Esophagus muscularis mucosa (tissue), 3 donors: ENCODE results near the gene CRBN.

Experiments
- POLR2A ChIP-seq: fragments of 450-650 bp; IDR thresholded peaks from one replicate; pipeline ENCODE4 v1.6.1; 2017; ENCODE audit warnings: antibody characterized with exemption, moderate library complexity, mild to moderate bottlenecking, low read depth
- POLR2AphosphoS5 ChIP-seq, 2 donors: sonication (generic); formaldehyde crosslinking; IDR thresholded peaks; one replicate each; pipeline ENCODE4 v1.6.1; 2017; ENCODE audit warnings: antibody characterized with exemption in 2 of 2
- TF ChIP-seq, protein P1 (sequence below), 3 experiments: fragments of 200-600 bp in 2 of 3; fragments of 450-650 bp in 1 of 3; sonication (generic) in 2 of 3; IDR thresholded peaks; one replicate each; pipeline ENCODE4 v1.5.1; 2017 to 2019; ENCODE audit warnings: antibody characterized with exemption in 3 of 3, mild to moderate bottlenecking in 2 of 3, moderate library complexity in 1 of 3

DNA sequence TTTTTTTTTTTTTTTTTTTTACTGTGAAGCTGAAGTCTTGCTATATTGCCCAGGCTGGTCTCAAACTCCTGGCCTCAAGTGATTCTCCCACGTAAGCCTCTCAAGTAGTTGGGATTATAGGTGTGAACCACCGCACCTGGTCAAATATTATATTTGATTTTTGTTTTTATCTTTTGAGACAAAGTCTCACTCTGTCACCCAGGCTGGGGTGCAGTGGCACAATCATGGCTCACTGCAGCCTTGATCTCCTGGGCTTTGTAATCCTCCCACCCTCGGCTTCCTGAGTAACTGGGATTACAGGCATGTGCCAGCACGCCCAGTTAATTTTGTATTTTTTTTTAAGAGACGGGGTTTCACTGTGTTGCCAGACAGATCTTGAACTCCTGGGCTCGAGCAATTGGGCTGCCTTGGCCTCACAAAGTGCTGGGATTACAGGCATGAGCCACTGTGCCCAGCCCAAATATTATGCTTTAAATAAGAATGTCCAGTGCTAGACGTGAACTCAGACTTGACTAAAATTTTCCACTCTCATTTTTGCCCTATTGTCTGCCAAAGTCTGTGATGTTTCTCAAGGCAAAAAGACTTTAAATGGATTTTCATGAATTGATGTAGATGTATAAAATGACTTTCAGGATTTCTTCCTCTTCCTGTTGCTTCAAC, 33.4 kb upstream of the CRBN start:
- TF ChIP-seq POLR2AphosphoS5 (IDR thresholded peaks at IDR 0.05) = no peak
- TF ChIP-seq, protein P1, sequence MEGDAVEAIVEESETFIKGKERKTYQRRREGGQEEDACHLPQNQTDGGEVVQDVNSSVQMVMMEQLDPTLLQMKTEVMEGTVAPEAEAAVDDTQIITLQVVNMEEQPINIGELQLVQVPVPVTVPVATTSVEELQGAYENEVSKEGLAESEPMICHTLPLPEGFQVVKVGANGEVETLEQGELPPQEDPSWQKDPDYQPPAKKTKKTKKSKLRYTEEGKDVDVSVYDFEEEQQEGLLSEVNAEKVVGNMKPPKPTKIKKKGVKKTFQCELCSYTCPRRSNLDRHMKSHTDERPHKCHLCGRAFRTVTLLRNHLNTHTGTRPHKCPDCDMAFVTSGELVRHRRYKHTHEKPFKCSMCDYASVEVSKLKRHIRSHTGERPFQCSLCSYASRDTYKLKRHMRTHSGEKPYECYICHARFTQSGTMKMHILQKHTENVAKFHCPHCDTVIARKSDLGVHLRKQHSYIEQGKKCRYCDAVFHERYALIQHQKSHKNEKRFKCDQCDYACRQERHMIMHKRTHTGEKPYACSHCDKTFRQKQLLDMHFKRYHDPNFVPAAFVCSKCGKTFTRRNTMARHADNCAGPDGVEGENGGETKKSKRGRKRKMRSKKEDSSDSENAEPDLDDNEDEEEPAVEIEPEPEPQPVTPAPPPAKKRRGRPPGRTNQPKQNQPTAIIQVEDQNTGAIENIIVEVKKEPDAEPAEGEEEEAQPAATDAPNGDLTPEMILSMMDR (IDR thresholded peaks at IDR 0.05) = no peak
- TF ChIP-seq POLR2A = no peak
